ENCODE measurements around the gene GLRX3.

- TF ChIP-seq ELK1 (IDR thresholded peaks at IDR 0.05; ENCODE audit: low read depth, low read length) = no peak
- no peak for TF ChIP-seq POLR2A (IDR thresholded peaks at IDR 0.05; ENCODE audit: low read depth, low read length)
- no peak for TF ChIP-seq ZNF592 (IDR thresholded peaks at IDR 0.05)
- no peak for TF ChIP-seq KAT2A (conservative IDR thresholded peaks at IDR 0.05; ENCODE audit: control insufficient read depth, low read depth, low read length)
- TF ChIP-seq SIN3A (IDR thresholded peaks at IDR 0.05; ENCODE audit: low read depth, low read length) = no peak
- TF ChIP-seq CBFB (IDR thresholded peaks at IDR 0.05; ENCODE audit: low read depth) = no peak
- no peak for TF ChIP-seq KDM1A (IDR thresholded peaks at IDR 0.05; ENCODE audit: borderline replicate concordance)
- no peak for TF ChIP-seq ZSCAN29 (IDR thresholded peaks at IDR 0.05)
Observed at GRCh38 chr10:130194991-130195645, 58.9 kb downstream of the GLRX3 start.
